HUDEP-2 (cell line): ENCODE results near the gene MTUS2.

Experiments
- DNase-seq, 76 experiments: peaks; one replicate each; lab custom pipeline; 2025; ENCODE audit not compliant: unreplicated experiment in 76 of 76; lab: John Stamatoyannopoulos, UW

The MTUS2 gene

GRCh38 chr13:29513002-29513980 lies 693.2 kb downstream of the MTUS2 start:
- no peak for DNase-seq

GRCh38 chr13:29513981-29514719 lies 694.0 kb downstream of the MTUS2 start:
- DNase-seq = no peak

GRCh38 chr13:29514720-29515310 lies 694.7 kb downstream of the MTUS2 start:
- no peak for DNase-seq

- DNase-seq = no peak
Measured at GRCh38 chr13:29515372-29515771, 695.2 kb downstream of the MTUS2 start.

- DNase-seq = no peak
Measured at GRCh38 chr13:29516012-29516411, 695.9 kb downstream of the MTUS2 start.

- no peak for DNase-seq
Measured at GRCh38 chr13:29516880-29517279, 696.7 kb downstream of the MTUS2 start.

- DNase-seq = no peak
Measured at GRCh38 chr13:29519921-29520320, 699.8 kb downstream of the MTUS2 start.

GRCh38 chr13:29520671-29521070 lies 700.5 kb downstream of the MTUS2 start:
- no peak for DNase-seq

- DNase-seq = no peak
Measured at GRCh38 chr13:29521336-29521735, 701.2 kb downstream of the MTUS2 start.

- DNase-seq = no peak
Measured at GRCh38 chr13:29522044-29522685, 702.0 kb downstream of the MTUS2 start.

- DNase-seq = no peak
Measured at GRCh38 chr13:29523199-29523961, 703.2 kb downstream of the MTUS2 start.

- DNase-seq = no peak
Measured at GRCh38 chr13:29524176-29524575, 704.0 kb downstream of the MTUS2 start.

GRCh38 chr13:29524641-29525040 lies 704.5 kb downstream of the MTUS2 start:
- DNase-seq = no peak

- DNase-seq = no peak
Measured at GRCh38 chr13:29525757-29526156, 705.6 kb downstream of the MTUS2 start.

GRCh38 chr13:29526741-29527140 lies 706.6 kb downstream of the MTUS2 start:
- no peak for DNase-seq

- no peak for DNase-seq
Measured at GRCh38 chr13:29527511-29527910, 707.4 kb downstream of the MTUS2 start.

- DNase-seq = no peak
Measured at GRCh38 chr13:29527916-29528315, 707.8 kb downstream of the MTUS2 start.

GRCh38 chr13:29529754-29530153 lies 709.6 kb downstream of the MTUS2 start:
- DNase-seq = no peak

GRCh38 chr13:29530901-29531300 lies 710.8 kb downstream of the MTUS2 start:
- DNase-seq = no peak

GRCh38 chr13:29532116-29532515 lies 712.0 kb downstream of the MTUS2 start:
- DNase-seq = no peak
